Measurements from ENCODE around the gene PUM2.
"Not testable (repeated sequence)": the region's sequence is repeated elsewhere in the genome, so short reads cannot be mapped to it uniquely, and the experiment has no call there.

PUM2 gene

GRCh38 chr2:20381457-20381856 lies 30.8 kb upstream of the PUM2 start:
- 61% methylated on average over 2 of the region's 2 CpGs for WGBS
- no peak overlapping the region for H3K9ac ChIP-seq (ENCODE audit: low read depth, low read length)
- no peaks in the 10 kb centered on the region for H3K9me3 ChIP-seq (ENCODE audit: insufficient read depth, low read depth, low read length)
- no peak overlapping the region for H3K4me3 ChIP-seq (ENCODE audit: low read length)
- 0 out of 2 replicates have a peak, but pooled peaks cover 7% of the 10 kb centered on the region for H3K4me1 ChIP-seq (ENCODE audit: insufficient read depth, low read length)
- no peaks in the 10 kb centered on the region for H3K36me3 ChIP-seq (ENCODE audit: insufficient read depth, low read length)
- no peaks in the 10 kb centered on the region for H3K27me3 ChIP-seq (ENCODE audit: insufficient read depth, low read length)
- H3K27ac ChIP-seq (ENCODE audit: low read depth, low read length) = no peak overlapping the region

GRCh38 chr2:20378891-20379519 lies 28.4 kb upstream of the PUM2 start:
- H3K36me3 ChIP-seq (ENCODE audit: insufficient read depth, low read length) = no peaks in the 10 kb centered on the region
- 50% methylated on average over 13 of the region's 13 CpGs for WGBS
- H3K9ac ChIP-seq (ENCODE audit: low read depth, low read length) = no peak overlapping the region
- H3K27me3 ChIP-seq (ENCODE audit: insufficient read depth, low read length) = no peaks in the 10 kb centered on the region
- no peaks in the 10 kb centered on the region for H3K9me3 ChIP-seq (ENCODE audit: insufficient read depth, low read depth, low read length)
- no peak overlapping the region for H3K4me3 ChIP-seq (ENCODE audit: low read length)
- no peak overlapping the region for H3K27ac ChIP-seq (ENCODE audit: low read depth, low read length)
- H3K4me1 ChIP-seq (ENCODE audit: insufficient read depth, low read length) = peaks cover 14% of the 10 kb centered on the region; the same call in 1 of the 2 replicates

GRCh38 chr2:20378341-20378740 lies 27.7 kb upstream of the PUM2 start:
- no peak overlapping the region for H3K9ac ChIP-seq (ENCODE audit: low read depth, low read length)
- no peaks in the 10 kb centered on the region for H3K27me3 ChIP-seq (ENCODE audit: insufficient read depth, low read length)
- H3K4me3 ChIP-seq (ENCODE audit: low read length) = no peak overlapping the region
- H3K27ac ChIP-seq (ENCODE audit: low read depth, low read length) = no peak overlapping the region
- H3K9me3 ChIP-seq (ENCODE audit: insufficient read depth, low read depth, low read length) = no peaks in the 10 kb centered on the region
- H3K36me3 ChIP-seq (ENCODE audit: insufficient read depth, low read length) = no peaks in the 10 kb centered on the region
- H3K4me1 ChIP-seq (ENCODE audit: insufficient read depth, low read length) = peaks cover 14% of the 10 kb centered on the region; the same call in 1 of the 2 replicates
- 90% methylated on average over 8 of the region's 8 CpGs for WGBS

GRCh38 chr2:20377741-20378140 lies 27.1 kb upstream of the PUM2 start:
- H3K9me3 ChIP-seq (ENCODE audit: insufficient read depth, low read depth, low read length) = no peaks in the 10 kb centered on the region
- no peak overlapping the region for H3K9ac ChIP-seq (ENCODE audit: low read depth, low read length)
- no peaks in the 10 kb centered on the region for H3K27me3 ChIP-seq (ENCODE audit: insufficient read depth, low read length)
- no peak overlapping the region for H3K27ac ChIP-seq (ENCODE audit: low read depth, low read length)
- 98% methylated on average over 4 of the region's 4 CpGs for WGBS
- no peaks in the 10 kb centered on the region for H3K36me3 ChIP-seq (ENCODE audit: insufficient read depth, low read length)
- no peak overlapping the region for H3K4me3 ChIP-seq (ENCODE audit: low read length)
- H3K4me1 ChIP-seq (ENCODE audit: insufficient read depth, low read length) = peaks cover 14% of the 10 kb centered on the region; the same call in 1 of the 2 replicates

- H3K9me3 ChIP-seq (ENCODE audit: insufficient read depth, low read depth, low read length); H3K36me3 ChIP-seq (ENCODE audit: insufficient read depth, low read length); H3K9ac ChIP-seq (ENCODE audit: low read depth, low read length); H3K4me3 ChIP-seq (ENCODE audit: low read length); H3K27me3 ChIP-seq (ENCODE audit: insufficient read depth, low read length); H3K4me1 ChIP-seq (ENCODE audit: insufficient read depth, low read length); H3K27ac ChIP-seq (ENCODE audit: low read depth, low read length): not testable (repeated sequence)
- 87% methylated on average over 11 of the region's 13 CpGs for WGBS
Measured at GRCh38 chr2:20374982-20375381, 24.3 kb upstream of the PUM2 start.

- H3K9ac ChIP-seq (ENCODE audit: low read depth, low read length) = no peak overlapping the region
- WGBS = 79% methylated on average over 3 of the region's 3 CpGs
- H3K9me3 ChIP-seq (ENCODE audit: insufficient read depth, low read depth, low read length) = no peaks in the 10 kb centered on the region
- no peaks in the 10 kb centered on the region for H3K27me3 ChIP-seq (ENCODE audit: insufficient read depth, low read length)
- no peak overlapping the region for H3K4me3 ChIP-seq (ENCODE audit: low read length)
- H3K4me1 ChIP-seq (ENCODE audit: insufficient read depth, low read length) = peaks cover 6% of the 10 kb centered on the region; the same call in 1 of the 2 replicates
- no peaks in the 10 kb centered on the region for H3K36me3 ChIP-seq (ENCODE audit: insufficient read depth, low read length)
- no peak overlapping the region for H3K27ac ChIP-seq (ENCODE audit: low read depth, low read length)
Measured at GRCh38 chr2:20372896-20373640, 22.4 kb upstream of the PUM2 start.

- Histone ChIP-seq H3K27ac (ENCODE audit: low read depth, low read length) (no peak overlapping the region), H3K9ac (ENCODE audit: low read depth, low read length) (no peak overlapping the region), H3K4me3 (ENCODE audit: low read length) (no peak overlapping the region), H3K4me1 (ENCODE audit: insufficient read depth, low read length) (peaks cover 6% of the 10 kb centered on the region; the same call in 1 of the 2 replicates), H3K9me3 (ENCODE audit: insufficient read depth, low read depth, low read length) (no peaks in the 10 kb centered on the region), H3K36me3 (ENCODE audit: insufficient read depth, low read length) (no peaks in the 10 kb centered on the region), H3K27me3 (ENCODE audit: insufficient read depth, low read length) (no peaks in the 10 kb centered on the region)
- 75% methylated on average over 4 of the region's 4 CpGs for WGBS
Measured at GRCh38 chr2:20371323-20372025, 20.8 kb upstream of the PUM2 start.

- Histone ChIP-seq H3K4me1 (ENCODE audit: insufficient read depth, low read length) (peaks cover 6% of the 10 kb centered on the region; the same call in 1 of the 2 replicates), H3K36me3 (ENCODE audit: insufficient read depth, low read length) (no peaks in the 10 kb centered on the region), H3K27ac (ENCODE audit: low read depth, low read length) (no peak overlapping the region), H3K4me3 (ENCODE audit: low read length) (no peak overlapping the region), H3K27me3 (ENCODE audit: insufficient read depth, low read length) (no peaks in the 10 kb centered on the region), H3K9me3 (ENCODE audit: insufficient read depth, low read depth, low read length) (no peaks in the 10 kb centered on the region), H3K9ac (ENCODE audit: low read depth, low read length) (no peak overlapping the region)
- 94% methylated on average over 5 of the region's 5 CpGs for WGBS
Measured at GRCh38 chr2:20370191-20370590, 19.5 kb upstream of the PUM2 start.

GRCh38 chr2:20369366-20369765 lies 18.7 kb upstream of the PUM2 start:
- Histone ChIP-seq H3K4me3 (ENCODE audit: low read length) (no peak overlapping the region), H3K4me1 (ENCODE audit: insufficient read depth, low read length) (no peaks in the 10 kb centered on the region), H3K27me3 (ENCODE audit: insufficient read depth, low read length) (no peaks in the 10 kb centered on the region), H3K9me3 (ENCODE audit: insufficient read depth, low read depth, low read length) (no peaks in the 10 kb centered on the region), H3K27ac (ENCODE audit: low read depth, low read length) (no peak overlapping the region), H3K36me3 (ENCODE audit: insufficient read depth, low read length) (no peaks in the 10 kb centered on the region), H3K9ac (ENCODE audit: low read depth, low read length) (no peak overlapping the region)
- WGBS = 90% methylated on average over 9 of the region's 9 CpGs

- no peaks in the 10 kb centered on the region for H3K4me1 ChIP-seq (ENCODE audit: insufficient read depth, low read length)
- no peaks in the 10 kb centered on the region for H3K27me3 ChIP-seq (ENCODE audit: insufficient read depth, low read length)
- no peaks in the 10 kb centered on the region for H3K36me3 ChIP-seq (ENCODE audit: insufficient read depth, low read length)
- WGBS = 90% methylated on average over 1 of the region's 3 CpGs
- no peak overlapping the region for H3K4me3 ChIP-seq (ENCODE audit: low read length)
- H3K27ac ChIP-seq (ENCODE audit: low read depth, low read length) = no peak overlapping the region
- no peak overlapping the region for H3K9ac ChIP-seq (ENCODE audit: low read depth, low read length)
- H3K9me3 ChIP-seq (ENCODE audit: insufficient read depth, low read depth, low read length) = no peaks in the 10 kb centered on the region
Measured at GRCh38 chr2:20368706-20369105, 18.1 kb upstream of the PUM2 start.

- not testable (repeated sequence) for H3K27ac ChIP-seq (ENCODE audit: low read depth, low read length); H3K4me1 ChIP-seq (ENCODE audit: insufficient read depth, low read length); H3K9ac ChIP-seq (ENCODE audit: low read depth, low read length); H3K27me3 ChIP-seq (ENCODE audit: insufficient read depth, low read length); H3K4me3 ChIP-seq (ENCODE audit: low read length); H3K36me3 ChIP-seq (ENCODE audit: insufficient read depth, low read length); H3K9me3 ChIP-seq (ENCODE audit: insufficient read depth, low read depth, low read length)
- 90% methylated on average over 3 of the region's 3 CpGs for WGBS
Measured at GRCh38 chr2:20367929-20368328, 17.3 kb upstream of the PUM2 start.

All from HUES64 (cell line).